Neural crest cell (in vitro differentiated cells): Measurements from ENCODE around the gene CPD. TPM values are rescaled to one million over a fixed set of nuclear protein-coding genes. Genes with fewer than 3 reads are reported as not detected.

Source experiments
- DNase-seq: peaks from one replicate; pipeline ENCODE4 v3.0.0; 2021; ENCODE audit warnings: low read depth, mixed read lengths, low spot score
- H3K27ac Mint-ChIP-seq: one replicate; pipeline ENCODE4 v1.8.0; 2021; ENCODE audit warnings: mild to moderate bottlenecking, mixed read lengths; ENCODE audit not compliant: unreplicated experiment
- H3K27me3 Mint-ChIP-seq: 2 replicates; pipeline ENCODE4 v1.8.0; 2021; ENCODE audit warnings: low read depth, mild to moderate bottlenecking, mixed read lengths
- H3K36me3 Mint-ChIP-seq: 2 replicates; pipeline ENCODE4 v1.8.0; 2021; ENCODE audit warnings: low read depth, mild to moderate bottlenecking, mixed read lengths
- H3K4me1 Mint-ChIP-seq: 2 replicates; pipeline ENCODE4 v1.8.0; 2021; ENCODE audit warnings: mixed read lengths
- H3K4me3 Mint-ChIP-seq: one replicate; pipeline ENCODE4 v1.8.0; 2021; ENCODE audit warnings: mild to moderate bottlenecking, mixed read lengths
- H3K9me3 Mint-ChIP-seq: 2 replicates; pipeline ENCODE4 v1.8.0; 2021; ENCODE audit warnings: mixed read lengths
- CTCF ChIP-seq: fragments of 200-600 bp; sonication (generic); conservative IDR thresholded peaks from 2 replicates; pipeline ENCODE4 v1.5.0; 2021; ENCODE audit warnings: antibody characterized with exemption, mild to moderate bottlenecking
- total RNA-seq: library from RNA; stranded (reverse); gene quantifications from 2 replicates; pipeline ENCODE4 v1.2.1, GENCODE V29; 2021

Gene CPD
- total RNA-seq, 1 donor from 2014 or later, result 48.4 TPM

- TF ChIP-seq CTCF, result no peak
- no peak for DNase-seq
- Mint-ChIP-seq H3K4me1 (peaks cover 8% of the 10 kb centered on the region), H3K27me3 (no peaks in the 10 kb centered on the region), H3K4me3 (no peak overlapping the region), H3K9me3 (no peaks in the 10 kb centered on the region), H3K36me3 (peaks cover 23% of the 10 kb centered on the region), H3K27ac (no peak overlapping the region)
These were observed 127.2 kb downstream of the CPD start for GRCh38 chr17:30505868-30506417.

- Mint-ChIP-seq H3K36me3 (peaks cover 20% of the 10 kb centered on the region), H3K9me3 (no peaks in the 10 kb centered on the region), H3K4me1 (peaks cover 8% of the 10 kb centered on the region), H3K27me3 (no peaks in the 10 kb centered on the region), H3K27ac (no peak overlapping the region), H3K4me3 (no peak overlapping the region)
- no peak for TF ChIP-seq CTCF
- no peak for DNase-seq
These were observed 127.8 kb downstream of the CPD start for GRCh38 chr17:30506481-30506880.

GRCh38 chr17:30513346-30513745, 134.6 kb downstream of the CPD start:
- TF ChIP-seq CTCF, result no peak
- H3K27me3 Mint-ChIP-seq, result no peaks in the 10 kb centered on the region
- H3K27ac Mint-ChIP-seq, result no peak overlapping the region
- peaks cover 7% of the 10 kb centered on the region for H3K36me3 Mint-ChIP-seq
- no peaks in the 10 kb centered on the region for H3K9me3 Mint-ChIP-seq
- no peak overlapping the region for H3K4me3 Mint-ChIP-seq
- no peaks in the 10 kb centered on the region for H3K4me1 Mint-ChIP-seq
- no peak for DNase-seq

- no peaks in the 10 kb centered on the region for H3K27me3 Mint-ChIP-seq
- peaks cover 7% of the 10 kb centered on the region for H3K36me3 Mint-ChIP-seq
- TF ChIP-seq CTCF, result no peak
- no peak overlapping the region for H3K27ac Mint-ChIP-seq
- H3K4me3 Mint-ChIP-seq, result no peak overlapping the region
- H3K4me1 Mint-ChIP-seq, result peaks cover 6% of the 10 kb centered on the region
- no peaks in the 10 kb centered on the region for H3K9me3 Mint-ChIP-seq
- DNase-seq, result no peak
These were observed 136.3 kb downstream of the CPD start for GRCh38 chr17:30514895-30515596.

GRCh38 chr17:30517786-30518185, 139.1 kb downstream of the CPD start:
- H3K4me3 Mint-ChIP-seq, result no peak overlapping the region
- TF ChIP-seq CTCF, result no peak
- H3K9me3 Mint-ChIP-seq, result peaks cover 4% of the 10 kb centered on the region
- no peaks in the 10 kb centered on the region for H3K27me3 Mint-ChIP-seq
- peaks cover 8% of the 10 kb centered on the region for H3K4me1 Mint-ChIP-seq
- H3K36me3 Mint-ChIP-seq, result peaks cover 27% of the 10 kb centered on the region
- H3K27ac Mint-ChIP-seq, result no peak overlapping the region
- DNase-seq, result no peak
